PC-3 (cell line): Measurements from ENCODE around the gene CCDC60. TPM values are rescaled to one million over a fixed set of nuclear protein-coding genes. Genes with fewer than 3 reads are reported as not detected.

ENCODE experiments used
- ATAC-seq: fragments of 200-7000 bp; cut with Tn5 transposase; 2 replicates; pipeline ENCODE4 v1.9.1; 2020; ENCODE audit warnings: mild to moderate bottlenecking, moderate library complexity
- BruUV-seq: library from RNA; stranded (reverse); fragments of 400-500 nt; replicated peaks from 2 replicates; lab custom pipeline; 2021; lab: Mats Ljungman, UMichigan
- CTCF ChIA-PET: fragments of 300-600 bp; sonication (Branson Sonifier 250); formaldehyde crosslinking; loops from one replicate; lab custom pipeline; 2022; ENCODE audit warnings: antibody characterized with exemption; lab: Charles Lee
- POLR2A ChIA-PET: fragments of 300-600 bp; sonication (Branson Sonifier 250); formaldehyde crosslinking; loops from one replicate; lab custom pipeline; 2022; ENCODE audit warnings: antibody characterized with exemption; ENCODE audit not compliant: unreplicated experiment; lab: Charles Lee
- DNase-seq: peaks from one replicate; pipeline ENCODE4 v3.0.0-alpha.2; 2015
- H2AFZ ChIP-seq: fragments of 300-600 bp; sonication (generic); 2 replicates; pipeline ENCODE4 v1.6.0; 2016; ENCODE audit warnings: antibody characterized with exemption, low read length
- H3F3A ChIP-seq: fragments of 300-600 bp; sonication (generic); one replicate; pipeline ENCODE4 v1.6.0; 2017; ENCODE audit warnings: antibody characterized with exemption, low read length, control low read depth, mild to moderate bottlenecking; ENCODE audit not compliant: unreplicated experiment
- H3K27ac ChIP-seq: fragments of 300-600 bp; sonication (generic); 2 replicates; pipeline ENCODE4 v1.5.1; 2016; ENCODE audit warnings: mild to moderate bottlenecking, low read length
- H3K27me3 ChIP-seq: fragments of 300-600 bp; sonication (generic); 2 replicates; pipeline ENCODE4 v1.6.1; 2016; ENCODE audit warnings: low read length, mixed read lengths
- H3K36me3 ChIP-seq: fragments of 300-600 bp; sonication (generic); 2 replicates; pipeline ENCODE4 v1.6.1; 2016; ENCODE audit warnings: low read depth, mixed run types, low read length, mixed read lengths
- H3K4me1 ChIP-seq: fragments of 300-600 bp; sonication (generic); 2 replicates; pipeline ENCODE4 v1.5.1; 2016; ENCODE audit warnings: low read length; ENCODE audit not compliant: insufficient read depth
- H3K4me2 ChIP-seq: fragments of 300-600 bp; sonication (generic); 2 replicates; pipeline ENCODE4 v1.6.0; 2016; ENCODE audit warnings: low read length
- H3K4me3 ChIP-seq: fragments of 300-600 bp; sonication (generic); 2 replicates; pipeline ENCODE4 v1.5.1; 2016; ENCODE audit warnings: mild to moderate bottlenecking, low read length, mixed read lengths
- H3K79me2 ChIP-seq: fragments of 300-600 bp; sonication (generic); 2 replicates; pipeline ENCODE4 v1.6.1; 2017; ENCODE audit warnings: low read length, mixed read lengths
- H3K9ac ChIP-seq: fragments of 300-600 bp; sonication (generic); 2 replicates; pipeline ENCODE4 v1.6.0; 2016; ENCODE audit warnings: mild to moderate bottlenecking, low read length
- H3K9me2 ChIP-seq: fragments of 300-600 bp; sonication (generic); replicated peaks from 2 replicates; pipeline ENCODE4 v1.6.1; 2016; ENCODE audit warnings: mixed run types, low read length, mixed read lengths
- H3K9me3 ChIP-seq: fragments of 300-600 bp; sonication (generic); 2 replicates; pipeline ENCODE4 v1.6.1; 2016; ENCODE audit warnings: low read length, mixed read lengths
- H4K20me1 ChIP-seq: fragments of 300-600 bp; sonication (generic); 2 replicates; pipeline ENCODE4 v1.6.1; 2016; ENCODE audit warnings: low read length, mixed read lengths
- EZH2 ChIP-seq: fragments of 300-600 bp; sonication (generic); IDR thresholded peaks from one replicate; pipeline ENCODE4 v1.6.1; 2017; ENCODE audit warnings: antibody characterized with exemption, mild to moderate bottlenecking, low read length; ENCODE audit not compliant: unreplicated experiment
- EZH2phosphoT487 ChIP-seq: fragments of 300-600 bp; sonication (generic); IDR thresholded peaks from 2 replicates; pipeline ENCODE4 v1.6.1; 2018; ENCODE audit warnings: mild to moderate bottlenecking, antibody characterized with exemption, low read length, borderline replicate concordance
- intact Hi-C: fragments of 100-400 bp; cut with micrococcal nuclease; formaldehyde crosslinking; loops from 2 replicates; pipeline ENCODE4 v1.9.0; 2023
- total RNA-seq: library from RNA; depleted of rRNA; stranded (reverse); fragments of >200 nt; gene quantifications from 2 replicates; pipeline ENCODE4 v1.2.3, GENCODE V29; 2014
- TF ChIP-seq, protein P1 (sequence below): fragments of 300-600 bp; sonication (generic); conservative IDR thresholded peaks from 2 replicates; pipeline ENCODE4 v1.5.1; 2017; ENCODE audit warnings: antibody characterized with exemption, low read depth, mild to moderate bottlenecking, low read length

Gene CCDC60
- total RNA-seq, 1 experiment from 2014 or later, result not detected

GRCh38 chr12:119440803-119441360, 106.4 kb downstream of the CCDC60 start:
- ATAC-seq, result no peak
- CTCF ChIA-PET, result no interaction called here
- no peak for TF ChIP-seq EZH2
- POLR2A ChIA-PET, result no interaction called here
- no TSS peak for BruUV-seq
- Histone ChIP-seq H3K9ac (no peak overlapping the region), H3K4me3 (no peak overlapping the region), H3K4me1 (no peaks in the 10 kb centered on the region), H3K79me2 (no peaks in the 10 kb centered on the region), H3F3A (no peaks in the 10 kb centered on the region), H2AFZ (no peak overlapping the region), H3K9me2 (no peaks in the 10 kb centered on the region), H3K9me3 (no peaks in the 10 kb centered on the region), H3K4me2 (no peak overlapping the region), H4K20me1 (no peaks in the 10 kb centered on the region), H3K36me3 (no peaks in the 10 kb centered on the region; the same call in 1 of the 2 replicates), H3K27ac (no peak overlapping the region), H3K27me3 (peaks cover 40% of the 10 kb centered on the region)
- intact Hi-C loops, result loop anchor here (5.0 kb wide), 1 partner anchor 216 kb away; no protein-coding TSS in a partner anchor
- no peak for DNase-seq

GRCh38 chr12:119444462-119445044, 110.0 kb downstream of the CCDC60 start:
- TF ChIP-seq EZH2 (no peak), EZH2phosphoT487 (no peak)
- TF ChIP-seq, protein P1, sequence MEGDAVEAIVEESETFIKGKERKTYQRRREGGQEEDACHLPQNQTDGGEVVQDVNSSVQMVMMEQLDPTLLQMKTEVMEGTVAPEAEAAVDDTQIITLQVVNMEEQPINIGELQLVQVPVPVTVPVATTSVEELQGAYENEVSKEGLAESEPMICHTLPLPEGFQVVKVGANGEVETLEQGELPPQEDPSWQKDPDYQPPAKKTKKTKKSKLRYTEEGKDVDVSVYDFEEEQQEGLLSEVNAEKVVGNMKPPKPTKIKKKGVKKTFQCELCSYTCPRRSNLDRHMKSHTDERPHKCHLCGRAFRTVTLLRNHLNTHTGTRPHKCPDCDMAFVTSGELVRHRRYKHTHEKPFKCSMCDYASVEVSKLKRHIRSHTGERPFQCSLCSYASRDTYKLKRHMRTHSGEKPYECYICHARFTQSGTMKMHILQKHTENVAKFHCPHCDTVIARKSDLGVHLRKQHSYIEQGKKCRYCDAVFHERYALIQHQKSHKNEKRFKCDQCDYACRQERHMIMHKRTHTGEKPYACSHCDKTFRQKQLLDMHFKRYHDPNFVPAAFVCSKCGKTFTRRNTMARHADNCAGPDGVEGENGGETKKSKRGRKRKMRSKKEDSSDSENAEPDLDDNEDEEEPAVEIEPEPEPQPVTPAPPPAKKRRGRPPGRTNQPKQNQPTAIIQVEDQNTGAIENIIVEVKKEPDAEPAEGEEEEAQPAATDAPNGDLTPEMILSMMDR, result peak; percentile 99
- H3K27ac ChIP-seq, result no peak overlapping the region
- no peak overlapping the region for H3K4me3 ChIP-seq
- BruUV-seq, result no TSS peak
- ChIA-PET CTCF (interaction anchor here (0.5 to 1.6 kb wide), 6 partner anchors 32 to 223 kb away, joined by 3 to 11 read pairs (median 5); partner anchors contain the start of gene PRKAB1), POLR2A (no interaction called here)
- no peaks in the 10 kb centered on the region for H3F3A ChIP-seq
- H2AFZ ChIP-seq, result no peak overlapping the region
- no peak overlapping the region for H3K9ac ChIP-seq
- H3K4me2 ChIP-seq, result no peak overlapping the region
- peaks cover 39% of the 10 kb centered on the region for H3K27me3 ChIP-seq
- no peaks in the 10 kb centered on the region for H3K9me2 ChIP-seq
- peaks cover 19% of the 10 kb centered on the region for H3K4me1 ChIP-seq
- H3K9me3 ChIP-seq, result no peaks in the 10 kb centered on the region
- no peaks in the 10 kb centered on the region; the same call in 1 of the 2 replicates for H3K36me3 ChIP-seq
- ATAC-seq (peak; percentile 54), DNase-seq (peak; percentile 83)
- H4K20me1 ChIP-seq, result peaks cover 4% of the 10 kb centered on the region; the same call in 1 of the 2 replicates
- intact Hi-C loops, result loop anchor here (1.0 to 5.0 kb wide), 2 partner anchors 101 to 213 kb away; no protein-coding TSS in a partner anchor
- H3K79me2 ChIP-seq, result no peaks in the 10 kb centered on the region

DNA sequence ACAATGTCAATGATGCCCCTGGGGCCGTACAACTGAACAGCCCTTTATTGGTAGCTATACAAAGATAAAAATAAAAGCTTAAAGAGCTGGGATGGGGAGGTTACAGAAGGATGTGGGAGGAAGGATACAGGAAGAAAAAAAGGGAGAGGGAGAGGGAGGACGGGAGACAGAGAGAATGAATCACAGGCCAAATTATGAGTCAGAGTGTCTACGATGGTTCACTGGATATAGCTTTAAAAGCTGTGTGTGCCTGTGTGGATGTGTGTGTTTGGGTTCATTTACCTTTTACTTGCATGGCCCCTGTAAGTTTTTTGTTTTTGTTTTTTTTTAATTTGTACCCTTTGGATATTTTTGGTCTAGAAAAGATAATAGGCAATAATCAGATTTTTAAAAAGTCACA, 111.9 kb downstream of the CCDC60 start:
- no peaks in the 10 kb centered on the region for H3K79me2 ChIP-seq
- H3K9me3 ChIP-seq, result no peaks in the 10 kb centered on the region
- H3K36me3 ChIP-seq, result no peaks in the 10 kb centered on the region; the same call in 1 of the 2 replicates
- peaks cover 25% of the 10 kb centered on the region for H3K27me3 ChIP-seq
- no TSS peak for BruUV-seq
- no peaks in the 10 kb centered on the region for H3F3A ChIP-seq
- TF ChIP-seq EZH2phosphoT487, result no peak
- TF ChIP-seq EZH2, result no peak
- TF ChIP-seq, protein P1, result no peak
- ChIA-PET POLR2A (no interaction called here), CTCF (interaction anchor here (0.8 kb wide), 1 partner anchor 98 kb away, joined by 4 read pairs; no protein-coding TSS in a partner anchor)
- intact Hi-C loops, result no loop called here
- H3K9me2 ChIP-seq, result no peaks in the 10 kb centered on the region
- peaks cover 19% of the 10 kb centered on the region for H3K4me1 ChIP-seq
- peaks cover 4% of the 10 kb centered on the region; the same call in 1 of the 2 replicates for H4K20me1 ChIP-seq
- peak overlapping the region; percentile 1; the same call in 1 of the 2 replicates for H3K4me2 ChIP-seq
- no peak overlapping the region; the same call in 1 of the 2 replicates for H2AFZ ChIP-seq
- DNase-seq (peak; percentile 69), ATAC-seq (peak; percentile 79)
- no peak overlapping the region for H3K9ac ChIP-seq
- no peak overlapping the region for H3K4me3 ChIP-seq
- no peak overlapping the region for H3K27ac ChIP-seq
